Neural cell (in vitro differentiated cells): ENCODE results near the gene INPP4B.

Experiments
- EP300 ChIP-seq: fragments of 450-650 bp; conservative IDR thresholded peaks from 2 replicates; pipeline ENCODE4 v1.6.1; 2014; ENCODE audit warnings: antibody characterized with exemption, mild to moderate bottlenecking, moderate library complexity; ENCODE audit not compliant: poor library complexity, severe bottlenecking
- MXI1 ChIP-seq: fragments of 450-650 bp; conservative IDR thresholded peaks from 2 replicates; pipeline ENCODE4 v1.6.1; 2014; ENCODE audit warnings: antibody characterized with exemption, mild to moderate bottlenecking; ENCODE audit not compliant: poor library complexity, severe bottlenecking
- POLR2AphosphoS5 ChIP-seq: IDR thresholded peaks from 2 replicates; pipeline ENCODE4 v1.6.1; 2012
- SMC3 ChIP-seq: fragments of 450-650 bp; conservative IDR thresholded peaks from 2 replicates; pipeline ENCODE4 v1.6.1; 2014; ENCODE audit warnings: antibody characterized with exemption, mild to moderate bottlenecking, moderate library complexity; ENCODE audit not compliant: poor library complexity
- TAF1 ChIP-seq: IDR thresholded peaks from 2 replicates; pipeline ENCODE4 v1.6.1; 2012; ENCODE audit warnings: low read depth
- TF ChIP-seq, protein P1 (sequence below): fragments of 450-650 bp; IDR thresholded peaks from 2 replicates; pipeline ENCODE4 v1.5.1; 2014; ENCODE audit warnings: antibody characterized with exemption, mild to moderate bottlenecking, moderate library complexity; ENCODE audit not compliant: poor library complexity, severe bottlenecking
- TF ChIP-seq, protein P2 (sequence below): IDR thresholded peaks from 2 replicates; pipeline ENCODE4 v1.6.1; 2012; ENCODE audit warnings: borderline replicate concordance

DNA sequence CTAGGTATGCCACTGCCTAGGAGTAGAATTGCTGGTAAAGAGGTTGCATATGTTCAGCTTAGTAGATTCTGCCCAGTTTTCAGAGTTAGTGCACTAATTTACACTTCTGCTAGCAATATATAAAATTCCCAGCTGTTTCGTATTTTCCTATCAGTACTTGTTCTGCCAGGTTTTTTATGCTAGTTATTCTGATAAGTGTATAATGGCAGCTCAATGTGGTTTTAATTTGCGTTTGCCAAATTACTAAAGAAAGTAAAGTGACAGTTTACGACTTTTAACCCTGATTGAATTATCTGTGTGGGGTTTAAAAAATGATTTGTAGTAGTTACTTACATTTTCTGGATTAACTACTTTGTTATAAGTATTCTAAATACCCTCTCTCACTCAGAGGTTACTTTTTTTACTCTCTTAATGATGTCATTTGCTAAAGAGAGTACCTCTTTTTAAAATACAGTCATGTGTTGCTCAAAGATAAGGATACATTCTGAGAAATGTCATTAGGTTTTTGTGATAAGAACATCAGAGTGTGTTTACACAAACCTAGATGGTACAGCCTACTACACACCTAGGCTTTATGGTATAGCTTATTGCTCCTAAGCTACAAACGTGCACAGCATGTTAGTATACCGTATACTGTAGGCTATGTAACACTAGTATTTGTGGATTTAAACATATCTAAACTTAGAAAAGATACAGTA lies 846.5 kb downstream of the INPP4B start:
- no peak for TF ChIP-seq EP300
- TF ChIP-seq, protein P1, sequence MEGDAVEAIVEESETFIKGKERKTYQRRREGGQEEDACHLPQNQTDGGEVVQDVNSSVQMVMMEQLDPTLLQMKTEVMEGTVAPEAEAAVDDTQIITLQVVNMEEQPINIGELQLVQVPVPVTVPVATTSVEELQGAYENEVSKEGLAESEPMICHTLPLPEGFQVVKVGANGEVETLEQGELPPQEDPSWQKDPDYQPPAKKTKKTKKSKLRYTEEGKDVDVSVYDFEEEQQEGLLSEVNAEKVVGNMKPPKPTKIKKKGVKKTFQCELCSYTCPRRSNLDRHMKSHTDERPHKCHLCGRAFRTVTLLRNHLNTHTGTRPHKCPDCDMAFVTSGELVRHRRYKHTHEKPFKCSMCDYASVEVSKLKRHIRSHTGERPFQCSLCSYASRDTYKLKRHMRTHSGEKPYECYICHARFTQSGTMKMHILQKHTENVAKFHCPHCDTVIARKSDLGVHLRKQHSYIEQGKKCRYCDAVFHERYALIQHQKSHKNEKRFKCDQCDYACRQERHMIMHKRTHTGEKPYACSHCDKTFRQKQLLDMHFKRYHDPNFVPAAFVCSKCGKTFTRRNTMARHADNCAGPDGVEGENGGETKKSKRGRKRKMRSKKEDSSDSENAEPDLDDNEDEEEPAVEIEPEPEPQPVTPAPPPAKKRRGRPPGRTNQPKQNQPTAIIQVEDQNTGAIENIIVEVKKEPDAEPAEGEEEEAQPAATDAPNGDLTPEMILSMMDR, result no peak
- TF ChIP-seq, protein P2, sequence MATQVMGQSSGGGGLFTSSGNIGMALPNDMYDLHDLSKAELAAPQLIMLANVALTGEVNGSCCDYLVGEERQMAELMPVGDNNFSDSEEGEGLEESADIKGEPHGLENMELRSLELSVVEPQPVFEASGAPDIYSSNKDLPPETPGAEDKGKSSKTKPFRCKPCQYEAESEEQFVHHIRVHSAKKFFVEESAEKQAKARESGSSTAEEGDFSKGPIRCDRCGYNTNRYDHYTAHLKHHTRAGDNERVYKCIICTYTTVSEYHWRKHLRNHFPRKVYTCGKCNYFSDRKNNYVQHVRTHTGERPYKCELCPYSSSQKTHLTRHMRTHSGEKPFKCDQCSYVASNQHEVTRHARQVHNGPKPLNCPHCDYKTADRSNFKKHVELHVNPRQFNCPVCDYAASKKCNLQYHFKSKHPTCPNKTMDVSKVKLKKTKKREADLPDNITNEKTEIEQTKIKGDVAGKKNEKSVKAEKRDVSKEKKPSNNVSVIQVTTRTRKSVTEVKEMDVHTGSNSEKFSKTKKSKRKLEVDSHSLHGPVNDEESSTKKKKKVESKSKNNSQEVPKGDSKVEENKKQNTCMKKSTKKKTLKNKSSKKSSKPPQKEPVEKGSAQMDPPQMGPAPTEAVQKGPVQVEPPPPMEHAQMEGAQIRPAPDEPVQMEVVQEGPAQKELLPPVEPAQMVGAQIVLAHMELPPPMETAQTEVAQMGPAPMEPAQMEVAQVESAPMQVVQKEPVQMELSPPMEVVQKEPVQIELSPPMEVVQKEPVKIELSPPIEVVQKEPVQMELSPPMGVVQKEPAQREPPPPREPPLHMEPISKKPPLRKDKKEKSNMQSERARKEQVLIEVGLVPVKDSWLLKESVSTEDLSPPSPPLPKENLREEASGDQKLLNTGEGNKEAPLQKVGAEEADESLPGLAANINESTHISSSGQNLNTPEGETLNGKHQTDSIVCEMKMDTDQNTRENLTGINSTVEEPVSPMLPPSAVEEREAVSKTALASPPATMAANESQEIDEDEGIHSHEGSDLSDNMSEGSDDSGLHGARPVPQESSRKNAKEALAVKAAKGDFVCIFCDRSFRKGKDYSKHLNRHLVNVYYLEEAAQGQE, result no peak
- TF ChIP-seq TAF1, result no peak
- no peak for TF ChIP-seq POLR2AphosphoS5
- no peak for TF ChIP-seq SMC3
- TF ChIP-seq MXI1, result no peak
